ENCODE measurements around the gene MAPK8.

DNA sequence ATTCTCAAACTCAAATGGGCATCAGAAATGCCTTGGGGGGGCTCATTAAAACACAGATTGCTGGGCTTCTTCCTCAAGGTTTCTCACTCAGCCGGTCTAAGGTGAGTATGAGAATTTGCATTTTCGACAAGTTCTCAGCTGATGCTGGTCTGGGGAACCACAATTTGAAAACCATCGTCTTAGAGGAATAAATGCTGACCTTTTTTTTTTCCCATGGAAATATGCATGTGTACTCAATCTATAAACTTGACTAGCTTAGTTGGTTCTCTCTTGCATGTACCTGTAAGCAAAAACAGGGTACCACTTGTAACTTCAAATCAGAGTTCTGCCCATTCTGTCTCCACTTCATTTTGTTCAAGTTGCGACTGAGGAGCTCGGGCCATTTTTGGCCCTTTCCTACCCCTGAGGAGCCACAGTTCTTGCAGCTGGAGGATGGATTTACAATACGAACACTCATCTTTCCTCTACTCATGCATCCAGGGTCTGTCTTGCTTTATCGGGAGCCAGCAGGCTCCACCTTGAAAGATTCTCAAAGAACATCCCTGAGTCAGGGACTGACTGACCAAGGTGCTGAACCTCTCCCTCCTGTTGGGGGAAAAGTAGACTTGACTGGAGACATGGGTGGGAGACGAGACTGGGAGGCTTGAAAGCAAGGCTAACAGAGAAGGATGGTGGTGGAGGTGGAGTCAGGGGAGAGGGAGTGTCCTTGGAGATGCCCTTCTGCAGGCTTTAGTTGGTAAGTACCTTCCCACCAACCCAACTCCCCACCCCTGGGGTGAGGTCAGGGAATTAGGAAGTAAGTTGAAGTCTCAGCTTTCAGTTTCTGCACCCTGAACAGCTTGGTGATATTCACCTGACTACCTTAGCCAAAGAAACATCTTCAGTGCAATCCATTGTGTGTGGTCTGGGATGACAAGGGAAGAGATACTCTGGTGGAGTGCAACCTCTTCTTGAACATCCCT, 3.7 kb upstream of the MAPK8 start:
- TF ChIP-seq, protein P1, sequence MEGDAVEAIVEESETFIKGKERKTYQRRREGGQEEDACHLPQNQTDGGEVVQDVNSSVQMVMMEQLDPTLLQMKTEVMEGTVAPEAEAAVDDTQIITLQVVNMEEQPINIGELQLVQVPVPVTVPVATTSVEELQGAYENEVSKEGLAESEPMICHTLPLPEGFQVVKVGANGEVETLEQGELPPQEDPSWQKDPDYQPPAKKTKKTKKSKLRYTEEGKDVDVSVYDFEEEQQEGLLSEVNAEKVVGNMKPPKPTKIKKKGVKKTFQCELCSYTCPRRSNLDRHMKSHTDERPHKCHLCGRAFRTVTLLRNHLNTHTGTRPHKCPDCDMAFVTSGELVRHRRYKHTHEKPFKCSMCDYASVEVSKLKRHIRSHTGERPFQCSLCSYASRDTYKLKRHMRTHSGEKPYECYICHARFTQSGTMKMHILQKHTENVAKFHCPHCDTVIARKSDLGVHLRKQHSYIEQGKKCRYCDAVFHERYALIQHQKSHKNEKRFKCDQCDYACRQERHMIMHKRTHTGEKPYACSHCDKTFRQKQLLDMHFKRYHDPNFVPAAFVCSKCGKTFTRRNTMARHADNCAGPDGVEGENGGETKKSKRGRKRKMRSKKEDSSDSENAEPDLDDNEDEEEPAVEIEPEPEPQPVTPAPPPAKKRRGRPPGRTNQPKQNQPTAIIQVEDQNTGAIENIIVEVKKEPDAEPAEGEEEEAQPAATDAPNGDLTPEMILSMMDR (IDR thresholded peaks at IDR 0.05) = no peak
- TF ChIP-seq, protein P2, sequence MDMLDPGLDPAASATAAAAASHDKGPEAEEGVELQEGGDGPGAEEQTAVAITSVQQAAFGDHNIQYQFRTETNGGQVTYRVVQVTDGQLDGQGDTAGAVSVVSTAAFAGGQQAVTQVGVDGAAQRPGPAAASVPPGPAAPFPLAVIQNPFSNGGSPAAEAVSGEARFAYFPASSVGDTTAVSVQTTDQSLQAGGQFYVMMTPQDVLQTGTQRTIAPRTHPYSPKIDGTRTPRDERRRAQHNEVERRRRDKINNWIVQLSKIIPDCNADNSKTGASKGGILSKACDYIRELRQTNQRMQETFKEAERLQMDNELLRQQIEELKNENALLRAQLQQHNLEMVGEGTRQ (IDR thresholded peaks at IDR 0.05) = no peak

Data from A549 (cell line).